CD4-positive, alpha-beta memory T cell (primary cell): Measurements from ENCODE around the gene FMO3. TPM values are rescaled to one million over a fixed set of nuclear protein-coding genes. Genes with fewer than 3 reads are reported as not detected.

Source experiments
- CTCF ChIA-PET: fragments of 350-600 bp; sonication (Branson Sonifier 250); formaldehyde crosslinking; loops from one replicate; lab custom pipeline; 2021; ENCODE audit warnings: inconsistent platforms; ENCODE audit not compliant: partially characterized antibody; lab: Charles Lee
- POLR2A ChIA-PET: fragments of 350-600 bp; sonication (Branson Sonifier 250); formaldehyde crosslinking; loops from one replicate; lab custom pipeline; 2021; ENCODE audit not compliant: partially characterized antibody; lab: Charles Lee
- DNase-seq, 5 donors: peaks; one replicate each; pipeline versions ENCODE4 v3.0.0 to v3.0.0-alpha.2; 2020 to 2022; ENCODE audit warnings: mixed read lengths in 1 of 5
- H3K27ac ChIP-seq: one replicate; pipeline ENCODE4 v1.7.0; 2013; ENCODE audit warnings: low read depth, low read length
- H3K27me3 ChIP-seq: 2 replicates; pipeline ENCODE4 v1.7.0; 2013; ENCODE audit warnings: mild to moderate bottlenecking, low read length, moderate library complexity; ENCODE audit not compliant: insufficient read depth
- H3K36me3 ChIP-seq: 2 replicates; pipeline ENCODE4 v1.7.0; 2013; ENCODE audit warnings: mild to moderate bottlenecking, low read length, moderate library complexity; ENCODE audit not compliant: insufficient read depth
- H3K4me1 ChIP-seq: 2 replicates; pipeline ENCODE4 v1.7.0; 2013; ENCODE audit warnings: mild to moderate bottlenecking, low read length, moderate library complexity; ENCODE audit not compliant: insufficient read depth
- H3K4me3 ChIP-seq, 2 donors: one replicate each; pipeline ENCODE4 v1.7.0; 2013; ENCODE audit warnings: low read length in 2 of 2, mild to moderate bottlenecking in 1 of 2
- H3K9me3 ChIP-seq, 2 donors: one replicate each; pipeline ENCODE4 v1.7.0; 2013; ENCODE audit warnings: low read length in 2 of 2, control low read depth in 1 of 2; ENCODE audit not compliant: control insufficient read depth in 1 of 2
- H3K27ac Mint-ChIP-seq, 7 donors: one replicate each; pipeline ENCODE4 v1.8.0; 2020 to 2021; ENCODE audit warnings: mixed read lengths in 7 of 7, mild to moderate bottlenecking in 6 of 7, inconsistent platforms in 3 of 7, moderate library complexity in 3 of 7
- H3K27me3 Mint-ChIP-seq, 2 donors: one replicate each; pipeline ENCODE4 v1.8.0; 2020 to 2021; ENCODE audit warnings: mixed read lengths in 2 of 2
- H3K36me3 Mint-ChIP-seq, 2 donors: one replicate each; pipeline ENCODE4 v1.8.0; 2020 to 2021; ENCODE audit warnings: mixed read lengths in 2 of 2, inconsistent platforms in 1 of 2, mild to moderate bottlenecking in 1 of 2
- H3K4me1 Mint-ChIP-seq, 4 donors: one replicate each; pipeline ENCODE4 v1.8.0; 2020 to 2021; ENCODE audit warnings: mixed read lengths in 4 of 4, mild to moderate bottlenecking in 1 of 4
- H3K4me3 Mint-ChIP-seq, 8 donors: one replicate each; pipeline ENCODE4 v1.8.0; 2020 to 2021; ENCODE audit warnings: mixed read lengths in 8 of 8, mild to moderate bottlenecking in 7 of 8, moderate library complexity in 6 of 8, inconsistent platforms in 3 of 8
- H3K9me3 Mint-ChIP-seq, 8 donors: one replicate each; pipeline ENCODE4 v1.8.0; 2020 to 2021; ENCODE audit warnings: mixed read lengths in 8 of 8, mild to moderate bottlenecking in 5 of 8, inconsistent platforms in 3 of 8, moderate library complexity in 1 of 8
- intact Hi-C: fragments of 100-400 bp; cut with micrococcal nuclease; formaldehyde crosslinking; loops from one replicate; pipeline ENCODE4 v1.15.1; 2023
- polyA plus RNA-seq, 2 donors: library from polyadenylated mRNA; unstranded; fragments of 300-500 nt; fragmentation: Illumina TruSeq; gene quantifications; one replicate each; pipeline ENCODE4 v1.2.3, GENCODE V29; 2021
- total RNA-seq, 2 experiments: library from RNA; stranded (reverse); gene quantifications; one replicate each; pipeline ENCODE4 v1.2.3, GENCODE V29; 2021

The FMO3 gene
- total and polyA plus RNA-seq, 4 experiments from 2014 or later: not detected

DNA sequence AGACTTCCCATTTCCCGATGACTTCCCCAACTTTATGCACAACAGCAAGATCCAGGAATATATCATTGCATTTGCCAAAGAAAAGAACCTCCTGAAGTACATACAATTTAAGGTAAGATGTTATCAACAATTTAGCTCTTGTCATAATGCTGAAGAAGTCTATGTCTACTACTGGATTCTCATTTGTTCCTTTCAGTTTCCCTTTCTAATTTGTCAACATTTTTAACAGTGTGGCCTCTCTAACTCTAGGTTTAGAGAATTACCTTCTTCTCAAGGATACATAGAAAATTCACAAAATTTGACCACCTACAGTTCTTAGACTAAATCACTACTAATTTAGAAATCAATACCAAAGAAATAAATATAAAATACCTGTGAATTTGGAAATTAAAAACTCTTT, 13.2 kb downstream of the FMO3 start:
- peaks cover 8 to 9% of the 10 kb centered on the region in 2 donors for H3K27me3 Mint-ChIP-seq
- intact Hi-C loops: no loop called here
- no peak overlapping the region for H3K4me3 Mint-ChIP-seq
- no peak overlapping the region for H3K27ac Mint-ChIP-seq
- H3K4me3 ChIP-seq: no peak overlapping the region
- DNase-seq: no peak
- no peaks in the 10 kb centered on the region for H3K36me3 ChIP-seq
- H3K9me3 ChIP-seq: no peaks in the 10 kb centered on the region
- no peaks in the 10 kb centered on the region for H3K4me1 Mint-ChIP-seq
- no peaks in the 10 kb centered on the region for H3K36me3 Mint-ChIP-seq
- H3K27me3 ChIP-seq: no peaks in the 10 kb centered on the region
- POLR2A ChIA-PET: no interaction called here
- H3K4me1 ChIP-seq: no peaks in the 10 kb centered on the region
- H3K27ac ChIP-seq: no peak overlapping the region
- CTCF ChIA-PET: no interaction called here
- H3K9me3 Mint-ChIP-seq: peaks cover 0 to 6% (median 0%) of the 10 kb centered on the region in 8 donors

DNA sequence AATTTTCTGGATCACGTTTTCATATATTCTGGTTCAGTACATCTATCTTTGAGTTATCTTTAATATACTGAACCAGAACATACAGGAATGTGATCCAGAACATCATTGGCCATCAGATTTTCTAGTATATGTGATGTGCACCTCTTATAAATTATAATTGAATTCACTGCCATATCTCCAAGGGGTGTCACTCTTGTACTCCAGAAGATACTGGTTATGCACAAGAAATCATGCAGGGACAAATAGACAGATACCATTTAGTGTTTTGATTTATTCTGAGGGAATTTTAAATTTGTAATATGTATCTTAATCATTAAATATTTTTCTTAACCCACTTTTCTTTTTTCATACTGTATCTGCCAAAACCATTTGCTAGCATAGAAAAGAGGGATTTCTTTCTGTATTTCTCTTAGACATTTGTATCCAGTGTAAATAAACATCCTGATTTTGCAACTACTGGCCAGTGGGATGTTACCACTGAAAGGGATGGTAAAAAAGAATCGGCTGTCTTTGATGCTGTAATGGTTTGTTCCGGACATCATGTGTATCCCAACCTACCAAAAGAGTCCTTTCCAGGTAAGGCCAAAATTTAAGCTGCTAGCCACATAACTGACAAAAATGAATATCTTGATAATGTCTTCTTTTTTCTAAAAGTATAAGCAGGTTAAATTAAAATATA, 16.7 kb downstream of the FMO3 start:
- Mint-ChIP-seq H3K9me3 (no peaks in the 10 kb centered on the region), H3K27me3 (peaks cover 2 to 5% of the 10 kb centered on the region in 2 donors), H3K4me3 (no peak overlapping the region), H3K4me1 (no peaks in the 10 kb centered on the region), H3K36me3 (no peaks in the 10 kb centered on the region), H3K27ac (no peak overlapping the region)
- Histone ChIP-seq H3K9me3 (no peaks in the 10 kb centered on the region), H3K27me3 (no peaks in the 10 kb centered on the region), H3K36me3 (no peaks in the 10 kb centered on the region), H3K27ac (no peak overlapping the region), H3K4me1 (no peaks in the 10 kb centered on the region), H3K4me3 (no peak overlapping the region)
- ChIA-PET CTCF (no interaction called here), POLR2A (no interaction called here)
- no peak for DNase-seq
- intact Hi-C loops: no loop called here

DNA sequence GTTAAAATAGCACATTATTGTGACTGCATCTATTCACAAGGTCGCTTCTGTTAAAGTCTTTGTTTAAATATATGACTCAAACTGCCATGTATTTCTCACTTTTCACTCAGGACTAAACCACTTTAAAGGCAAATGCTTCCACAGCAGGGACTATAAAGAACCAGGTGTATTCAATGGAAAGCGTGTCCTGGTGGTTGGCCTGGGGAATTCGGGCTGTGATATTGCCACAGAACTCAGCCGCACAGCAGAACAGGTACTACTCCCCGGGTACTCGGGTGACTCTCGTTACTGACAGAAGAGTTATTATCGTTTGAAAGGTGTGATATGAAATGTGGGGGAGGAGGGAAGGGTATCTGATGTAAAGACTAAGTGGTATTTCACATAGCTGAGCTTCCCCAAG, 17.3 kb downstream of the FMO3 start:
- CTCF ChIA-PET: no interaction called here
- Histone ChIP-seq H3K4me3 (no peak overlapping the region), H3K27ac (no peak overlapping the region), H3K4me1 (no peaks in the 10 kb centered on the region), H3K36me3 (no peaks in the 10 kb centered on the region), H3K27me3 (no peaks in the 10 kb centered on the region), H3K9me3 (no peaks in the 10 kb centered on the region)
- no peaks in the 10 kb centered on the region for H3K4me1 Mint-ChIP-seq
- no peaks in the 10 kb centered on the region for H3K9me3 Mint-ChIP-seq
- no peak for DNase-seq
- POLR2A ChIA-PET: no interaction called here
- peaks cover 4 to 5% of the 10 kb centered on the region in 2 donors for H3K27me3 Mint-ChIP-seq
- intact Hi-C loops: no loop called here
- H3K36me3 Mint-ChIP-seq: no peaks in the 10 kb centered on the region
- H3K27ac Mint-ChIP-seq: no peak overlapping the region
- no peak overlapping the region for H3K4me3 Mint-ChIP-seq

DNA sequence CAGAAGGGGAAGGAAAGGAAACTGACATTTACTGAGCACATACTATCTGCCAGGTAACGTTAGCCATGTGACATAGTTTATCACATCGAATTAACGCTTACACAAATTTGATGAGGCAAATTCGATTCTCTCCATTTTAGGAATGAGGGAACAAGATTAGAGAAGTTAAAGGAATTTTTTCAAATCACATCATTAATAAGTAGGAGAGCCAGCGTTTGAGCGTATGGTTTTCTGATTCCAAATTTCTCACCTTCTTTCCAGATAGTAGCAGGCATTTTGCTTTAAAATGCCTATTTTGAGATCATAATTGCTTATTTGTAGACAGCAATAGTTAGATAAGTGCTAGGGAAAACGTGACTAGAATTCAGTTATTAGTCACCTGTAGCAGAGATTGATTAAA, 19.3 kb downstream of the FMO3 start:
- Histone ChIP-seq H3K36me3 (no peaks in the 10 kb centered on the region), H3K4me3 (no peak overlapping the region), H3K4me1 (no peaks in the 10 kb centered on the region), H3K27ac (no peak overlapping the region), H3K27me3 (no peaks in the 10 kb centered on the region), H3K9me3 (no peaks in the 10 kb centered on the region)
- no peak for DNase-seq
- Mint-ChIP-seq H3K27me3 (peaks cover 4 to 5% of the 10 kb centered on the region in 2 donors), H3K36me3 (no peaks in the 10 kb centered on the region), H3K4me1 (no peaks in the 10 kb centered on the region), H3K4me3 (no peak overlapping the region), H3K27ac (no peak overlapping the region), H3K9me3 (no peaks in the 10 kb centered on the region)
- ChIA-PET POLR2A (no interaction called here), CTCF (no interaction called here)
- intact Hi-C loops: no loop called here

DNA sequence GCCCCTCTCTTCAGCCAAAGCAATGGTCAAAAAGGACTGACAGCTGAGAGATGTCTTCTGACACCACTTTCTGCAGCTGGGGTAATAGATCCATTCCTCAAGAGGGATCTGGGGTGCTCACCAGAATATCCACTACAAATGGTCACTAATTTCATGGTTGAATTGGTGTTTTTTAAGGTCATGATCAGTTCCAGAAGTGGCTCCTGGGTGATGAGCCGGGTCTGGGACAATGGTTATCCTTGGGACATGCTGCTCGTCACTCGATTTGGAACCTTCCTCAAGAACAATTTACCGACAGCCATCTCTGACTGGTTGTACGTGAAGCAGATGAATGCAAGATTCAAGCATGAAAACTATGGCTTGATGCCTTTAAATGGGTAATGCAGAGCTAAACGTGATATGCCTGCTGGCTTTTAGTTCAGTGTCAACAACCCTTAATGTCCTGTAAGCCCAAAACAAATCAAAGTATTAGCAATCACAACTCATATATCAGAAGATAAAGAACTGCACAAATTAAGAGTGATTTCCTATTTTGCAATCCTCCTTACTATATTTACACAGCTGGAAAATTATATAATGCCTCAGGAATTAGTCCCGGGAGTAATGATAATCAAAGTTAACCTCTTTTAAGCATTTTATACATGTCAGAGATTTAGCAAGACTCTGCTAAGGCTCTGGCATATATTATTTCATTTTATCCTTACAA, 20.1 kb downstream of the FMO3 start:
- no peaks in the 10 kb centered on the region for H3K36me3 Mint-ChIP-seq

DNA sequence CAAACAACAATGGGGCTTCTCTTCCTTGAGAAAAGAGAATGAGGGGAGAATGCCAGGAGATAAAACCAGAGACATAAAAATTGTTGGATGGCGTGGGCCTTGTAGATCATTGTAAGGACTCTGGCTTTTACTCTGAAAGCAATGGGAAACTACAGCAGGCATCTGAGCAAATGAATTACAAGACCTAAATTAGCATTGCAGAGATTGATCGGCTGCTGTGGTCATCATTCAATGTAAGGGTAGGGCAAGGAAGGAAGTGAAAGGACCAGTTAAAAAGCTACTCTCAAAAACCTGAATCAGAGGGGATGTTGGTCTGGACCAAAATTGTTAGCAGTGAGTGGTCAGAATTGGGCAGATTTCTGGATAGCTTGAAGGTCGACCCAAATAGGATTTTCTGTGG, 21.4 kb downstream of the FMO3 start:
- H3K4me3 ChIP-seq: no peak overlapping the region
- no peak overlapping the region for H3K4me3 Mint-ChIP-seq
- no peaks in the 10 kb centered on the region for H3K9me3 Mint-ChIP-seq
- H3K9me3 ChIP-seq: no peaks in the 10 kb centered on the region
- peaks cover 5 to 7% of the 10 kb centered on the region in 2 donors for H3K27me3 Mint-ChIP-seq
- no peaks in the 10 kb centered on the region for H3K36me3 Mint-ChIP-seq
- H3K4me1 ChIP-seq: no peaks in the 10 kb centered on the region
- intact Hi-C loops: no loop called here
- no peak overlapping the region for H3K27ac Mint-ChIP-seq
- H3K27me3 ChIP-seq: no peaks in the 10 kb centered on the region
- H3K4me1 Mint-ChIP-seq: no peaks in the 10 kb centered on the region
- no peaks in the 10 kb centered on the region for H3K36me3 ChIP-seq
- H3K27ac ChIP-seq: no peak overlapping the region
- ChIA-PET CTCF (no interaction called here), POLR2A (no interaction called here)
- DNase-seq: no peak

More for the DNA sequence above, 20.1 kb downstream of the FMO3 start:
- no peaks in the 10 kb centered on the region for H3K4me1 Mint-ChIP-seq
- H3K27ac Mint-ChIP-seq: no peak overlapping the region
- Histone ChIP-seq H3K27me3 (no peaks in the 10 kb centered on the region), H3K9me3 (no peaks in the 10 kb centered on the region), H3K4me3 (no peak overlapping the region), H3K4me1 (no peaks in the 10 kb centered on the region), H3K36me3 (no peaks in the 10 kb centered on the region), H3K27ac (no peak overlapping the region)
- H3K27me3 Mint-ChIP-seq: peaks cover 5% of the 10 kb centered on the region in 2 donors
- H3K9me3 Mint-ChIP-seq: no peaks in the 10 kb centered on the region
- DNase-seq: no peak
- H3K4me3 Mint-ChIP-seq: no peak overlapping the region
- ChIA-PET CTCF (no interaction called here), POLR2A (no interaction called here)
- intact Hi-C loops: no loop called here

DNA sequence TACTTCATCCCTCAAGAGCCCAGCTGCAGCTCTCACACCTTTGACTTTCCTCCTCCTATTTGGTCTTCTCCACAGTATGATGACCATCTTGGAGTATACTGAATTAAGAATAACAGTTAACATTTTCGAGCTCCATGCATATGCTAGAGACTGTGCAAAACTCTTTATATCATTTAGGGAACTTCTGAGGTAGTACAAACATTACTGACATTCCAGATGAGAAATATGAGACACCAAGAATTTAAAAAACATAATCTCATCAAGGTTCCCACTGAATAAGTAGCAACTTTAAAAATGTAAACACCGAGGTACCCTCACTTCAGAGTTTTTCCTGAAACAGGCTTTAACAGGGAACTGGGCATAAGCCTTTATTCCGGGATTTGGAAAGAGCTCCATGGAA, 22.7 kb downstream of the FMO3 start:
- no peaks in the 10 kb centered on the region for H3K4me1 Mint-ChIP-seq
- H3K4me3 Mint-ChIP-seq: no peak overlapping the region
- H3K27me3 ChIP-seq: no peaks in the 10 kb centered on the region
- DNase-seq: no peak
- H3K27me3 Mint-ChIP-seq: peaks cover 7% of the 10 kb centered on the region in 2 donors
- H3K27ac Mint-ChIP-seq: no peak overlapping the region
- intact Hi-C loops: no loop called here
- H3K36me3 Mint-ChIP-seq: no peaks in the 10 kb centered on the region
- no peaks in the 10 kb centered on the region for H3K36me3 ChIP-seq
- H3K4me3 ChIP-seq: no peak overlapping the region
- H3K27ac ChIP-seq: no peak overlapping the region
- H3K9me3 Mint-ChIP-seq: no peaks in the 10 kb centered on the region
- H3K9me3 ChIP-seq: no peaks in the 10 kb centered on the region
- H3K4me1 ChIP-seq: no peaks in the 10 kb centered on the region
- CTCF ChIA-PET: no interaction called here
- POLR2A ChIA-PET: no interaction called here
